T-helper 2 cell treated with Interferon-gamma antibody and Interleukin-4, amounts not matched to agents 100 ng/mL and 5 ng/mL, for 36 hours (primary cell): ENCODE measurements around the gene IL1RN. TPM values are rescaled to one million over a fixed set of nuclear protein-coding genes. Genes with fewer than 3 reads are reported as not detected.

Experiments used
- intact Hi-C: fragments of 100-400 bp; cut with micrococcal nuclease; formaldehyde crosslinking; loops from one replicate; pipeline ENCODE4 v1.15.1; 2023
- total RNA-seq: library from RNA; stranded (reverse); gene quantifications from 2 replicates; pipeline ENCODE4 v1.2.3, GENCODE V29; 2022

IL1RN gene
- total RNA-seq, 1 donor from 2014 or later: 0.70 TPM

DNA sequence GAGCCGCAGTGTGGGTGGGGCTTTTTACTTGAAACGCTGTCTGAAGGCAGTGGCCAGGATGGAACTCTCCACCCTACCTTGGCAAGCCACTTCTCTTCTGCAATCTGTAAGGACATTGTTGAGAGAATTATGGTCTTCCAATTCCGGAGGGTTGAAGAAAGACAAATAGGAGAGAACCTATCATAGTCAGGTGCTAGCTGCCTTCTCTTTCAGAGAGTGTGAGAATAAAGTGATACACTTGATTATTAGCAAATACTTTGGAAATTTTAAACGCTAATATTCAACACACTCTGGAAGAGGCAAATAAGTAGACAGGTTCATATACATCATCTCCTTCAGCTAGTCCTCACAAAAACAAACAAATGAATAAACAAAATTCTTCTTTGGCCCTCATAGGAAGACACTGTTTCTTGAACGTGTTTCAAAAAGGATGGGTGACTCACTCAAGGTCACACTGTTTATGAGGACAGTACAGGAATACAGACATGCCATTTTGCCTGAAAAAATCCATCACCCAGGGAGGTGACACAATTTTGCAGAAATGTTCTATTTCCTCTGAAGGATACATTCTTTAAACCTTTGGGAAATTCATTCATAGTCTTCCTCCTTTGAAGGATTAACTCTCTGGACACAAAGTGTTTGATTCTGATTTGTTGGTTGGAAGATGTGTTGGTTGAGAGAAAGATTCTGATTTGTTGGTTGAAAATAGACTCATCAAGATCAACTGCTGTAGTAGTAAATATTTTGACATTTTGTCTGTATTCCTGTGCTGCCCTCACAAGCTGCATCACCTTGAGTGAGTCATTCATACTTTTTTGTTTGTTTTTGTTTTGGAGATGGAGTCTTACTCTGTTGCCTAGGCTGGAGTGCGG, 2.2 kb upstream of the IL1RN start:
- intact Hi-C loops: no loop called here

DNA sequence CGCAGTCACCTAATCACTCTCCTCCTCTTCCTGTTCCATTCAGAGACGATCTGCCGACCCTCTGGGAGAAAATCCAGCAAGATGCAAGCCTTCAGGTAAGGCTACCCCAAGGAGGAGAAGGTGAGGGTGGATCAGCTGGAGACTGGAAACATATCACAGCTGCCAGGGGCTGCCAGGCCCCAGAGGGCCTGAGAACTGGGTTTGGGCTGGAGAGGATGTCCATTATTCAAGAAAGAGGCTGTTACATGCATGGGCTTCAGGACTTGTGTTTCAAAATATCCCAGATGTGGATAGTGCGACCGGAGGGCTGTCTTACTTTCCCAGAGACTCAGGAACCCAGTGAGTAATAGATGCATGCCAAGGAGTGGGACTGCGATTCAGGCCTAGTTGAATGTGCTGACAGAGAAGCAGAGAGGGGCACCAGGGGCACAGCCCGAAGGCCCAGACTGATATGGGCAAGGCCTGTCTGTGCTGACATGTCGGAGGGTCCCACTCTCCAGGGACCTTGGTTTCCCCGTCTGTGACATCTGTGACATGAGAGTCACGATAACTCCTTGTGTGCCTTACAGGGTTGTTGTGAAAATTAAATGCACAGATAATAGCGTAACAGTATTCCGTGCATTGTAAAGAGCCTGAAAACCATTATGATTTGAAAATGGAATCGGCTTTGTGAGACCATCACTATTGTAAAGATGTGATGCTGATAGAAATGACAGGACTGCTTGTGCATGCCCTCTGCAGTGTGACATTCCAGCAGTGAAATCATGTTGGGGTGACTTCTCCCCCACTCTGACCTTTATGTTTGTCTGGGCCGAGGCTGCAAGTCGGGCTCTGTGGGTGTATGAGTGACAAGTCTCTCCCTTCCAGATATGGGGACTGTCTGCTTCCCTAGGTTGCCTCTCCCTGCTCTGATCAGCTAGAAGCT, 510 bp downstream of the IL1RN start:
- intact Hi-C loops: no loop called here

GRCh38 chr2:113129519-113130078, 2.2 kb downstream of the IL1RN start:
- intact Hi-C loops: no loop called here

DNA sequence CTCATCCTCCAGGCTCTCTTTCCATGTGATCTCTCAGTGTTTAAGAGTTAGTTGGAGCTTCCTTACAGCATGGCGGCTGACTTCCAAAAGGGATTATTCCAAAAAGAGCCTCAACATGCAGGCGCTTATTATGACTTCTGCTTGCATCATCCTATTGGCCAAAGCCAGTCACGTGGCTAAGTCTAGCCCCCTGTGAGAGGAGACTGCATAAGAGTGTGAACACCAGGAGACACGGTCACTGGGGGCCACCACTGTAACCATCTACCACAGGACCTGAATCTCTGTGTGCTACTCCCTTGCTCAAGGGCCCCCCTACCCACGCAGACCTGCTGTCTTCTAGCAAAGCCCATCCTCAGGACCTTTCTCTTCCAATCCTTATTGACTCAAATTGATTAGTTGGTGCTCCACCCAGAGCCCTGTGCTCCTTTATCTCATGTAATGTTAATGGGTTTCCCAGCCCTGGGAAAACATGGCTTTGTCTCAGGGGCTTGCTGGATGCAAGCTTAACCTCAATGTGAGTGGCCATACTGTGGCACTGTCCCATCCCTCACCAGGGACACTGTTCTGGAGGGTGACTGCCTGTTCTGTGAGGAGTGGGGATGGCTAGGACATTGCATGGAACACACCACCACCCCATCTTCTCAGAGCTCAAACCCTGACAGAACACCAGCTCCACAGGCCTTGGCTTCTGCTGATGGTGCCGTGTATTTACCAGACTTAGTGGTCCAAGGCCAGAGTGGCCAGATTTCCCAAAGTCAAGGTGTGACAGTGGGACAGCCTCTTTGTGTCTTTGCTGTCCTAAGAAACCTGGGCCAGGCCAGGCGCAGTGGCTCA, 4.2 kb downstream of the IL1RN start:
- intact Hi-C loops: no loop called here

GRCh38 chr2:113132414-113133021, 5.1 kb downstream of the IL1RN start:
- intact Hi-C loops: no loop called here

- intact Hi-C loops: loop anchor here (2.0 kb wide), 1 partner anchor 49 kb away; no protein-coding TSS in a partner anchor
These were observed 6.6 kb downstream of the IL1RN start for GRCh38 chr2:113133704-113134598.

GRCh38 chr2:113134717-113135116, 7.3 kb downstream of the IL1RN start:
- intact Hi-C loops: loop anchor here (2.0 to 5.0 kb wide), 2 partner anchors 50 to 258 kb away; no protein-coding TSS in a partner anchor

GRCh38 chr2:113135317-113135716, 7.9 kb downstream of the IL1RN start:
- intact Hi-C loops: loop anchor here (2.0 to 5.0 kb wide), 2 partner anchors 51 to 257 kb away; no protein-coding TSS in a partner anchor

DNA sequence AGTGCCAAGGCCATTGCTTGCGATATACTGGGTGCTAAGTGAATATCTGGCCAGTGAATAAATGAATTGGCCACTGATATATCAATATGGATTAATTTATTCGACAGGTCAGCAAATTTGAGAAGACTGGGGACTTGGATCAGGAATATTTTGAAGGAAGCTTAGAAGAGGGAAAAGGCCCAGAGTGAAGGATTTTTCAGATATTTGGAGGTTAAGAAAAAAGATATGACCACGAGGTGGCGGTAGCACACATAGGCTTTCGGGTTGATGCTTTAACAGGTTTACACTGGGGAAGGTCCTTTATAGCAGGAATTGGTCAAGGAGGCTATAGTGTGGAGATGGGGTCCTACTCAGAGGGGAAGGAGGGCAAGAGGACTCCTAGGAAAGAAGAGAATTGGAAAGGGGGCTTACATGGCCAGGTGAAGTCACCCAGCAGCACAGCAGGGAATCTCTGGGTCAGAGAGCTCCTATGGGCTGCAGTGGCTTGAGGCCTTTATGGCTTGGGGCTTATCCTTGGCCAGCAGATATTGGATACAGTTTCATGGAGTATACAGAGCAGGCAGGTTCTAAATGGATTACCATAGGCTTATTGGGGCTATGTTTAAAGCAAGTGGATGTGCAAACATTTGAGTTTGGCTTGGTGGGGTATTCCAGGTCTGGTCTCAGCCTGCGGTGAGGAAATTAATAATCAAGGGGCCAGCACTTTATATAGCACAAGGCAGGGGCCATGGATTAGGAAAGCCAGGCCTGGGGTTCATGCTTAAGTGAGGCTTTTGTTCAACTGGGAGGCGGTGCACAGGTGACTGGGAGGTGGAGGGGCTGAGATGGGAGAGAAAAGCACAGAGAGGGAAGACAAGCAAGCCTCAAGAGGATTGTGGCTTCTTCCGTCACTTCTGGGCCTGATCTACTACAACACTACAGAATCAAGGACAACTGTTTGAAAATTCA, 9.7 kb downstream of the IL1RN start:
- intact Hi-C loops: loop anchor here (5.0 kb wide), 1 partner anchor 255 kb away; no protein-coding TSS in a partner anchor

DNA sequence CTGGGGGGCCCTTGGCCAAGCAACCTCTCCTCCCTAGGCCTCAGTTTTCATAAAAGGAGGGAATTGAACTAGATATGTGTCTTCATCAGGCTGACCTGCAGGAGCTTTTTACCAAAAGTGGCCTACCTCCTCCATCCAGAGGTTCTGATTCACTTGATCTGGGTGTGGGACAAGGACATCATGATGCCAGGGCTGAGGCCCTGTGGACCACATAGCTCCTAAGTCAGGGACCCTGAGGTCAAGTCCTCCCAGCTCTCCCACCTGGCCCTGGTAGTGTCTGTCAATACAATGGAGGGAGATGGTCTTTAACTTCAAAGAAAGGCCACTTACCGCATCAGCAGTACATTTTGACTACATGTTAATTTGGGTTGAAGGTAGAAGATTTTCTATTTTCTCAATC, 10.4 kb downstream of the IL1RN start:
- intact Hi-C loops: loop anchor here (1.0 to 5.0 kb wide), 6 partner anchors 19 to 254 kb away; no protein-coding TSS in a partner anchor

- intact Hi-C loops: loop anchor here (1.0 to 5.0 kb wide), 6 partner anchors 19 to 254 kb away; no protein-coding TSS in a partner anchor
These were observed 11.3 kb downstream of the IL1RN start for GRCh38 chr2:113138428-113139322.

DNA sequence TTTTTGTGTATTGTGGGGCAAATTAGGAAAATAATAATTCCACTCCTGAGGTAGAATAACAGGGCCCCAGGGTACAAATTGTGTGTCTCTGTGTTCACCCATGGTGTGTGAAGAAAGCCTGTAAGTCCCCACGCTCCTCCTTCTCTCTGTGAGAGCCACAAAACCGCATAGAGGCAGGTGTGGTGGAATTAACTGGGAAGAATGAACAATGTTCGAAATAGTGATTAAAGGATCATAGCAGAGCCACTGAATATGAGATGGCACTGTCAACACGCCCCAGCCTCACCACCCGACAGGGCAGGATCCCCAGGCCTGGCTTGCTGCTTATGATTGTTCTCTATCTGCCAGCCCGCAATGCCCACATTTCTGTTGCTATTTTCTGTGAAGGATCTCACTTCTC, 14.1 kb downstream of the IL1RN start:
- intact Hi-C loops: no loop called here

GRCh38 chr2:113142290-113142689, 14.9 kb downstream of the IL1RN start:
- intact Hi-C loops: no loop called here

DNA sequence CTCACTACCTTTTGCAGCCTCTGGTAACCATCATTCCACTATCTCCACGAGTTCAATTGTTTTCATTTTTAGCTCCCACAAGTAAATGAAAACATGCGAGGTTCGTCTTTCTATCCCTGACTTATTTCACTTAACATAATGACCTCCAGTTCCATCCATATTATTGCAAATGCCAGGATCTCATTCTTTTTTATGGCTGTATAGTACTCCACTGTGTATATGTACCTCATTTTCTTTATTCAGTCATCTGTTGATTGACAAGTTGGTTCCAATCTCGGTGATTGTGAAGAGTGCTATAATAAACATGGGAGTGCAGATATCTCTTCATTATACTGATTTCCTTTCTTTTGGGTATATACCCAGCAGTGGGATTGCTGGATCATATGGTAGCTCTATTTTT, 16.9 kb downstream of the IL1RN start:
- intact Hi-C loops: no loop called here

DNA sequence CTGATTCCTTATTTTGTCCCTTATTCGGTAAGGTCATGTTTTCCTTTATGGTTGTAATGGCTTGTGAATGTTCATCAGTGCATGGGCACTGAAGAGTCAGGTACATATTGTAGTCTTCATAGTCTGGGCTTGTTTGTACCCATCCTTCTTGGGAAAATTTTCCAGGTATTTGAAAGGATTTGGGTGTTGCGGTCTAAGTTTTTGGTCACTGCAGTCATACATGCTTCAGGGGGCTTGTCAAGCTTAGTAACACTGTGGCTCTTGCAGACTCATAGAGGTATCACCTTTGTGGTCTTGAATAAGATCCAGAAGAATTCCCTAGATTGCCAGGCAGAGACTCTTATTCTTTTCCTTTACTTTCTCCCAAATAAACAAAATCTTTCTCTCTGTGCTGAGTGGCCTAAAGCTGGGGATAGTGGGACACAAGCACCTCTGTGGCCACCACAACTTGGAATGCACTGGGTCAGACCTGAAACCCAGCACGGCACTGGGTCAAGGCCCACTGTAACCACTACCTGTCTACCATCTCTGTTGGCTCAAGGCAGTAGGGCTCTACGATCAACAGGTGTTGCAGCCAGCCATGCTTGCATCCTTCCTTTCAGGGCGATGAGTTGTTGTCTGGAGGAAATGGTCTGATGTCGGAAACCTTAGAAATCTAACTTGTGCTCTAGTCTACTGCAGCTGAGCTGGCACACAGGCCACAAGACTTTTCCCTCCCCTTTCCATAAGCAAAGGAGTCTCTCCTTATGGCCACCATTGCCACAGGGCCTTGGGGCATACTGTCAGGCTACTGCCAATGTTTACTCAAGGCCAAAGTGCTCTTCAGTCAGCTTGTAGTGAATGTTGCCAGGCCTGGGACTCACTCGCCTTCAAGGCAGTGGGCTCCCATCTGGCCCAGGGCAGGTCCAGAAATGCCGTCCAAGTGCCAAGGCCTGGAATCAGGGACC, 21.5 kb downstream of the IL1RN start:
- intact Hi-C loops: no loop called here
